Cardiac fibroblast (primary cell): ENCODE data around the gene CAVIN1.

Experiments
- DNase-seq, 2 donors: peaks; one replicate each; pipeline versions ENCODE4 v3.0.0 to v3.0.0-alpha.2; 2010; ENCODE audit warnings: low read depth in 2 of 2
- H3K4me3 ChIP-seq, 2 donors: replicated peaks in 1 of 2; 1 replicate in 1 of 2; 2 replicates in 1 of 2; pipeline ENCODE4 v1.5.1; 2011; ENCODE audit warnings: low read depth in 2 of 2, low read length in 2 of 2, mild to moderate bottlenecking in 2 of 2, moderate library complexity in 1 of 2
- TF ChIP-seq, protein P1 (sequence below): IDR thresholded peaks from one replicate; pipeline ENCODE4 v1.5.1; 2011; ENCODE audit warnings: low read depth, mild to moderate bottlenecking, low read length, inconsistent platforms

Gene CAVIN1, protein sequence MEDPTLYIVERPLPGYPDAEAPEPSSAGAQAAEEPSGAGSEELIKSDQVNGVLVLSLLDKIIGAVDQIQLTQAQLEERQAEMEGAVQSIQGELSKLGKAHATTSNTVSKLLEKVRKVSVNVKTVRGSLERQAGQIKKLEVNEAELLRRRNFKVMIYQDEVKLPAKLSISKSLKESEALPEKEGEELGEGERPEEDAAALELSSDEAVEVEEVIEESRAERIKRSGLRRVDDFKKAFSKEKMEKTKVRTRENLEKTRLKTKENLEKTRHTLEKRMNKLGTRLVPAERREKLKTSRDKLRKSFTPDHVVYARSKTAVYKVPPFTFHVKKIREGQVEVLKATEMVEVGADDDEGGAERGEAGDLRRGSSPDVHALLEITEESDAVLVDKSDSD

DNA sequence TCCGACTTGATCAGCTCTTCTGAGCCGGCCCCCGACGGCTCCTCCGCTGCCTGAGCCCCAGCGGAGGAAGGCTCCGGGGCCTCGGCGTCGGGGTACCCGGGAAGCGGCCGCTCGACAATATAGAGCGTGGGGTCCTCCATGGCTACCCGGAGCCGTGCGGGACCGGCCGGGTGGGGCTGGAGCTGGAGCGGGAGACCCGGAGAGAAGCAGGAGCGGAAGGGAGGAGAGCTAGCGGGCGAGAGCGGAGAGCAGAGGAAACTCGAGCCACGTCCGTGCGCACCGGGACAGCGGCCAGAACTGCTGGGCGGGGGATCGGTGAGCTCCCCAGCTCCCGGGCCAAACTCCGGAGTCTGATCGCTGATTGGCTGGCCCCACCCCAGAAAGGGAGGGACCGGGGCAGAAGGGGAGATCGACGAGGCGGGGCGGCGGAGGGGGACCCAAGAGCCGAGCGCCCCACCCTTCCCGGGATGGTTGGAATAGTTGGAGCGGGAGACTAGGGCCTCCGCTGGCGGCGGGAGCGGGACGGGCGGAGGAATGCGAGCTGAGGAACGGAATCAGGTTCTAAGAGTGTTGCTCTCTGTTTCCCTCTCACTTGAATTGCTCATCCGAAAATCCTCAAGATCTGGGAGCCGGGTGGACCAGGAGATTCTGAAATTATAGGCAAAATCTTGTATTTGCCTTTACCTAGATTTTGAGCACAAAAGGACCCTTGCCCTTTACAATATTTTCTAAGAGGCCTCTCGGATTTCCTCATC lies at the start of gene CAVIN1:
CAVIN1 (minus strand) TSS at position 299 of the 755 bp plus-strand sequence; CDS start at position 140, 159 bp downstream.
- TF ChIP-seq, protein P1, sequence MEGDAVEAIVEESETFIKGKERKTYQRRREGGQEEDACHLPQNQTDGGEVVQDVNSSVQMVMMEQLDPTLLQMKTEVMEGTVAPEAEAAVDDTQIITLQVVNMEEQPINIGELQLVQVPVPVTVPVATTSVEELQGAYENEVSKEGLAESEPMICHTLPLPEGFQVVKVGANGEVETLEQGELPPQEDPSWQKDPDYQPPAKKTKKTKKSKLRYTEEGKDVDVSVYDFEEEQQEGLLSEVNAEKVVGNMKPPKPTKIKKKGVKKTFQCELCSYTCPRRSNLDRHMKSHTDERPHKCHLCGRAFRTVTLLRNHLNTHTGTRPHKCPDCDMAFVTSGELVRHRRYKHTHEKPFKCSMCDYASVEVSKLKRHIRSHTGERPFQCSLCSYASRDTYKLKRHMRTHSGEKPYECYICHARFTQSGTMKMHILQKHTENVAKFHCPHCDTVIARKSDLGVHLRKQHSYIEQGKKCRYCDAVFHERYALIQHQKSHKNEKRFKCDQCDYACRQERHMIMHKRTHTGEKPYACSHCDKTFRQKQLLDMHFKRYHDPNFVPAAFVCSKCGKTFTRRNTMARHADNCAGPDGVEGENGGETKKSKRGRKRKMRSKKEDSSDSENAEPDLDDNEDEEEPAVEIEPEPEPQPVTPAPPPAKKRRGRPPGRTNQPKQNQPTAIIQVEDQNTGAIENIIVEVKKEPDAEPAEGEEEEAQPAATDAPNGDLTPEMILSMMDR: no peak
- DNase-seq: peak; percentile 98 to 99
- H3K4me3 ChIP-seq: peak within 1 kb of the TSS; percentile 99 to 100

DNA sequence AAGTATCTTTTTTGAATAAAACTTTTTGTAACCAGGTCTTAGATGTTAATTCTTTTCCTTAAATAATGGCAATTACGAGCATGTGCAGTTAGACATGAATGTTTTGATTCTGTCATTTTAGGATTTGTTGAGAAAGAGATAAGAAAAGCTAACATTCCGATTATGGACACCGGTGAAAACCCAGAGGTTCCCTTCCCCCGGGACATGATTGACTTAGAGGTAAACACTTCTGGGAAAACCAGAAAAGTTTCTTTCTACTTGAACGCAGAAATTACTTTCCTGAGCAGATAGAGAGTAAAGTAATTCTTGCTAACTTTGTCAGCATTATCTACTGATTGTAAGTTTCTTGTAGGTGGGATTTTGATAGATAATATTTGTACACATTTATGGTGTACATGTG lies 44.8 kb upstream of the CAVIN1 start:
- DNase-seq: no peak
- TF ChIP-seq, protein P1: no peak
- no peak overlapping the region for H3K4me3 ChIP-seq

DNA sequence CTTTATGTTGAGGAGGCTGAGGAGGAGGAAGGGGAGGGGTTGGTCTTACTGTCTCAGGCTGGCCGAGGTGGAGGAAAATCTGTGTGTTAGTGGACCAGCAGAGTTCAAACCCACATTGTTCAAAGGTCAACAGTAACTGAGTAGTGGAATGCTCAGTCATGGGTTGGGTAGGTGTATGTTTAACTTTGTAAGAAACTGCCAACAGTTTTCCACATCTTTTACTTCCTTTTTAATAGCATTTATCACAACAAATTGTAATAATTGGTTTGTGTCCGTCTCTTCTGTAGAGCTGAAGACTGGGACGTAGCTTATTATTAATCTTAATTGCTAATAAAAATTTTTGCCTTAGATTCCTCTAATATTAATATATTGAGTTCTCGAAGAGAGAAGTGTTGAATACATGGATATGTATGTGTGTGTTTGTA lies 40.9 kb upstream of the CAVIN1 start:
- DNase-seq: no peak
- H3K4me3 ChIP-seq: no peak overlapping the region
- TF ChIP-seq, protein P1: no peak

DNA sequence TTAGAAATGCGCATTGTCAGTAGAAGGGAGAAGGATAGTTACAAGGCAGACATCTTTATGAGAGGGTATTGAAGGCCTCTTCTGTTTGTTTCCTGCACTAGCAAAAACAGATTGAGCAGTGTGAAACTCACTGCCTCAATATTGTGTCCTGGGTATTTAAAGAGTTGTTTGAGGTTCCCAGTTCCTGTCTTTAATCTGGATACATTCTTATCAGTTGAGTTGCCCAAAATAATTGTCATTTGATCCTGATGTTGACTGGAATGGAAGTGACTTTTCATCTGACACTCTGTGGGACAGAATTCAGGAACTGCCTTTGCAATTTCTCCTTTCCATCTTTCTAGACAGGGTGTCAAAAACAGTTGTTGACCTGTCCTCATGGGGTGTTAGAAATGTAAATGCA lies 37.3 kb upstream of the CAVIN1 start:
- TF ChIP-seq, protein P1: no peak
- peak overlapping the region in 1 of 2 donors; percentile 85 for H3K4me3 ChIP-seq
- DNase-seq: no peak

DNA sequence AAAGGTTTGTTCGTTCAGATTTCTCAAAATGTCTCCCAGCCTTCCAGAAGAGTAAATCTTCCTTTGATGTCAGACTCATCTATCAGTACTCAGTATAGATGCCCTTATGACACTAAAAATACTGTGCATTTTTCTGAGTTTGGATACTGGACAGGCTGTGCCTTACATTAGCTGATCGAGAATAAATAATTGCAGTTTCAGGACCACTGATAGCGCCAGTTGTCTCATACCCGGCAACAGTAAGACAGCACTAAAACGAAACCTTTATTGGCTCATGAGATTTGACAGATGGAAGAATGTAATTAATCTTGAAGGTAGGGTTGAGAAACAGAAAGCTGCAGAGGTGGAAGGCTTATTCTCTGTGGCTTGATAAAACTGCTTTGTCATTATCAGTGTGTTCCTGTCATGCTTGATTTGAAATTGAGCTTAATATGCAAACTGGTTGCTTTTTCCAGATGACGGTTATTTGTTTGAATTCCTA lies 36.8 kb upstream of the CAVIN1 start:
- TF ChIP-seq, protein P1: no peak
- H3K4me3 ChIP-seq: peak overlapping the region; percentile 75 to 85
- peak; percentile 58 to 66 for DNase-seq

DNA sequence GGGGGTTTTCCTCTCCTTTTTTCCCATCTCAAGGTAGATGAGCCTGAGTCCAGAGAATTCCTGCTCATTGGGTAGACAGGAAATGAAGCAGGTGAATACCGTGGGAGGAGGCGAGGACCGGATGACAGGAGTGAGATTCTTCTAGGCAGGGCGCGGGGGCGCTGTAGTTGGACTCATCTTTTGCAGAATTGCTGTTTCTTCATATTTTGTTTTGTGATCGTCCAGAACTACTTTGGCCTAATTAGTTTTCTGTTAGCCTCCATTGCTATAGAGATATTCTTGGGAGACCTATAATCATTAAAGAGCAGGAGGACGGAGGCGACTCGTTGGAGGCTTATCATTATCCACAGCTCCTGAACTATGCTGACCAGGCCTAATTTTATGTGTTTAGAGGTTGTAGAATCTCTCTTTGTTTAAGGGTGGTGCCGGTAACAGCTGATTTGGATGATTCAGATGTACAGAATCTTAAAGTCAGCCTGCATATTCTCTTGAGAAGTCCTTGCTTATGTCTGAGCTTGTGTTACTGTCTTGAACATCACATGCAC lies 36.3 kb upstream of the CAVIN1 start:
- peak; percentile 39 to 77 for DNase-seq
- TF ChIP-seq, protein P1: peak; percentile 43
- peak overlapping the region; percentile 75 to 85 for H3K4me3 ChIP-seq
